SU-DHL-6 (cell line): Measurements from ENCODE around the gene SF3B3.

Experiments used
- EZH2phosphoT487 ChIP-seq: fragments of 200-600 bp; sonication (generic), shearing (Covaris generic); conservative IDR thresholded peaks from 2 replicates; pipeline ENCODE4 v1.6.1; 2018; ENCODE audit warnings: mild to moderate bottlenecking, antibody characterized with exemption, low read length, moderate library complexity, mixed read lengths
- TF ChIP-seq, protein P1 (sequence below): fragments of 200-600 bp; sonication (generic); IDR thresholded peaks from one replicate; pipeline ENCODE4 v1.5.1; 2017; ENCODE audit warnings: antibody characterized with exemption, mild to moderate bottlenecking, low read length, moderate library complexity; ENCODE audit not compliant: insufficient read depth, poor library complexity, severe bottlenecking

DNA sequence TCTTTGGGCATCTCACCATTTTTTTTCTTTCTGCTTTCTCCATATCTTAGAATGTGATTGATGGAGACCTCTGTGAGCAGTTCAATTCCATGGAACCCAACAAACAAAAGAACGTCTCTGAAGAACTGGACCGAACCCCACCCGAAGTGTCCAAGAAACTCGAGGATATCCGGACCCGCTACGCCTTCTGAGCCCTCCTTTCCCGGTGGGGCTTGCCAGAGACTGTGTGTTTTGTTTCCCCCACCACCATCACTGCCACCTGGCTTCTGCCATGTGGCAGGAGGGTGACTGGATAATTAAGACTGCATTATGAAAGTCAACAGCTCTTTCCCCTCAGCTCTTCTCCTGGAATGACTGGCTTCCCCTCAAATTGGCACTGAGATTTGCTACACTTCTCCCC, 48.0 kb downstream of the SF3B3 start:
- TF ChIP-seq, protein P1, sequence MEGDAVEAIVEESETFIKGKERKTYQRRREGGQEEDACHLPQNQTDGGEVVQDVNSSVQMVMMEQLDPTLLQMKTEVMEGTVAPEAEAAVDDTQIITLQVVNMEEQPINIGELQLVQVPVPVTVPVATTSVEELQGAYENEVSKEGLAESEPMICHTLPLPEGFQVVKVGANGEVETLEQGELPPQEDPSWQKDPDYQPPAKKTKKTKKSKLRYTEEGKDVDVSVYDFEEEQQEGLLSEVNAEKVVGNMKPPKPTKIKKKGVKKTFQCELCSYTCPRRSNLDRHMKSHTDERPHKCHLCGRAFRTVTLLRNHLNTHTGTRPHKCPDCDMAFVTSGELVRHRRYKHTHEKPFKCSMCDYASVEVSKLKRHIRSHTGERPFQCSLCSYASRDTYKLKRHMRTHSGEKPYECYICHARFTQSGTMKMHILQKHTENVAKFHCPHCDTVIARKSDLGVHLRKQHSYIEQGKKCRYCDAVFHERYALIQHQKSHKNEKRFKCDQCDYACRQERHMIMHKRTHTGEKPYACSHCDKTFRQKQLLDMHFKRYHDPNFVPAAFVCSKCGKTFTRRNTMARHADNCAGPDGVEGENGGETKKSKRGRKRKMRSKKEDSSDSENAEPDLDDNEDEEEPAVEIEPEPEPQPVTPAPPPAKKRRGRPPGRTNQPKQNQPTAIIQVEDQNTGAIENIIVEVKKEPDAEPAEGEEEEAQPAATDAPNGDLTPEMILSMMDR, result no peak
- TF ChIP-seq EZH2phosphoT487, result no peak
